ENCODE measurements around the gene TCHP.
"Not testable (repeated sequence)": the region's sequence is repeated elsewhere in the genome, so short reads cannot be mapped to it uniquely, and the experiment has no call there.

Gene TCHP

GRCh38 chr12:109897029-109897428 is 3.0 kb upstream of the TCHP start:
- DNase-seq (ENCODE audit: low spot score), result no peak

GRCh38 chr12:109899345-109899744 is 729 bp upstream of the TCHP start:
- DNase-seq (ENCODE audit: low spot score), result not testable (repeated sequence)

More at GRCh38 chr12:109897029-109897428, 3.0 kb upstream of the TCHP start:
- TF ChIP-seq CTCF (IDR thresholded peaks at IDR 0.05; ENCODE audit: extremely low read depth, missing control alignments), result no peak

- peak; percentile 65 for DNase-seq (ENCODE audit: low spot score)
- TF ChIP-seq CTCF (IDR thresholded peaks at IDR 0.05; ENCODE audit: extremely low read depth, missing control alignments), result no peak
Observed at GRCh38 chr12:109900752-109901580, 892 bp downstream of the TCHP start.

- no peak for TF ChIP-seq CTCF (IDR thresholded peaks at IDR 0.05; ENCODE audit: extremely low read depth, missing control alignments)
- DNase-seq (ENCODE audit: low spot score), result no peak
Observed at GRCh38 chr12:109902891-109903418, 2.9 kb downstream of the TCHP start.

GRCh38 chr12:109905301-109905700 is 5.2 kb downstream of the TCHP start:
- no peak for DNase-seq (ENCODE audit: low spot score)
- TF ChIP-seq CTCF (IDR thresholded peaks at IDR 0.05; ENCODE audit: extremely low read depth, missing control alignments), result no peak

GRCh38 chr12:109910254-109910968 is 10.3 kb downstream of the TCHP start:
- no peak for TF ChIP-seq CTCF (IDR thresholded peaks at IDR 0.05; ENCODE audit: extremely low read depth, missing control alignments)
- no peak for DNase-seq (ENCODE audit: low spot score)

GRCh38 chr12:109910969-109911348 is 10.9 kb downstream of the TCHP start:
- DNase-seq (ENCODE audit: low spot score), result no peak
- peak; percentile 5 for TF ChIP-seq CTCF (IDR thresholded peaks at IDR 0.05; ENCODE audit: extremely low read depth, missing control alignments)

Measured in GM20000 (cell line).